ENCODE measurements around the gene GSTM4. TPM values are rescaled to one million over a fixed set of nuclear protein-coding genes. Genes with fewer than 3 reads are reported as not detected.

The GSTM4 gene
- polyA plus RNA-seq (2013), result 23.5 TPM

DNA sequence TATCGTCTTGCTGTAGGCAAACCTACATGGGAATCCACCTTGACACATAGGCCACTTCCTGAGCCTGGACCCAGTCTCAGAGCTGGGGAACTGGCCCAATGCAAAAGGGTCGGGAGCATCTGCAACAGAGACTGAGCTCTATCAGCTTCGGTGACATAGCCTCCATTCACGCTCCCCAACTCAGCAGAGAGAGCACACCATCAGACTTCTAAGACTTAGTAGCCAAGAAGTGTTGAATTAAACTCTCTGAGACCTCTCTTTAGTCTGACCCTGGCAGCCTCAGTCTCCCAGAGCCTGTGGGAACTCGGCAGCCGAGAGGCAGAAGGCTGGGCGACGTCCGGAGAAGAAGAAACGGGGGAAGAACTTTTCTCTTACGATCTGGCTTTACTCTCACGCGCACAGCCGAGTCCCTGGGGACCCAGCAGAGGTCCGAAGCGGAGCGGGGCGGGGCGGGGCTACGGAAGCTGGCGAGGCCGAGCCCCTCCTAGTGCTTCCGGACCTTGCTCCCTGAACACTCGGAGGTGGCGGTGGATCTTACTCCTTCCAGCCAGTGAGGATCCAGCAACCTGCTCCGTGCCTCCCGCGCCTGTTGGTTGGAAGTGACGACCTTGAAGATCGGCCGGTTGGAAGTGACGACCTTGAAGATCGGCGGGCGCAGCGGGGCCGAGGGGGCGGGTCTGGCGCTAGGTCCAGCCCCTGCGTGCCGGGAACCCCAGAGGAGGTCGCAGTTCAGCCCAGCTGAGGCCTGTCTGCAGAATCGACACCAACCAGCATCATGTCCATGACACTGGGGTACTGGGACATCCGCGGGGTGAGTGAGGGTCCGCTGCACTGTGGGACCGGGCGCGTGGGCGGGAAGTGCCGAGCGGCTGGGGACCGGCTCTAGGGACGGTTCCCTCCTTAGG, at the start of gene GSTM4:
Gene GSTM4, plus strand, starts transcription at position 485 of the 905 bp plus-strand sequence. Its CDS starts 291 bp downstream, at position 776.
- peaks cover 3 to 36% (median 26%) of the 10 kb centered on the region in 4 experiments for H3K4me1 ChIP-seq (ENCODE audit: control extremely low read depth in 1 of 4, control insufficient read depth in 4 of 4, insufficient read depth in 4 of 4, low read length in 3 of 4)
- under 1% methylated on average over 46 of the region's 54 CpGs for WGBS (ENCODE audit: insufficient coverage)
- POLR2A ChIA-PET, result interaction anchor here (0.6 kb wide), 1 partner anchor 332 kb away, joined by 3 read pairs; no protein-coding TSS in a partner anchor
- DNase-seq, result peak; percentile 53 to 68 (median 57)
- H3K27me3 ChIP-seq (replicated peaks in 2 of 5; ENCODE audit: control insufficient read depth in 4 of 5, insufficient read depth in 5 of 5, low read length in 4 of 5), result peaks cover 0 to 2% (median 0%) of the 10 kb centered on the region in 5 experiments
- H3K9me3 ChIP-seq (ENCODE audit: control extremely low read depth in 1 of 5, control insufficient read depth in 4 of 5, insufficient read depth in 2 of 5, low read depth in 1 of 5, low read length in 4 of 5), result no peaks in the 10 kb centered on the region
- H3K36me3 ChIP-seq (ENCODE audit: control insufficient read depth in 4 of 4, insufficient read depth in 4 of 4, low read length in 3 of 4), result peaks cover 0 to 19% (median 1%) of the 10 kb centered on the region in 4 experiments
- peak within 1 kb of the TSS; percentile 69 to 93 (median 84) for H3K4me3 ChIP-seq (ENCODE audit: control insufficient read depth in 1 of 7, extremely low read depth in 1 of 7, insufficient read depth in 4 of 7, low read depth in 2 of 7, low read length in 6 of 7)
- CTCF ChIA-PET, result interaction anchor here (1.2 to 15.1 kb wide), 6 partner anchors 12 to 328 kb away, joined by 4 to 233 read pairs (median 6); partner anchors contain the start of genes AHCYL1 and GSTM2
- peak within 1 kb of the TSS in 1 of 2 experiments; percentile 47 for H3K27ac ChIP-seq (ENCODE audit: insufficient read depth in 1 of 2, low read depth in 1 of 2, low read length in 2 of 2, poor library complexity in 1 of 2, severe bottlenecking in 2 of 2)

DNA sequence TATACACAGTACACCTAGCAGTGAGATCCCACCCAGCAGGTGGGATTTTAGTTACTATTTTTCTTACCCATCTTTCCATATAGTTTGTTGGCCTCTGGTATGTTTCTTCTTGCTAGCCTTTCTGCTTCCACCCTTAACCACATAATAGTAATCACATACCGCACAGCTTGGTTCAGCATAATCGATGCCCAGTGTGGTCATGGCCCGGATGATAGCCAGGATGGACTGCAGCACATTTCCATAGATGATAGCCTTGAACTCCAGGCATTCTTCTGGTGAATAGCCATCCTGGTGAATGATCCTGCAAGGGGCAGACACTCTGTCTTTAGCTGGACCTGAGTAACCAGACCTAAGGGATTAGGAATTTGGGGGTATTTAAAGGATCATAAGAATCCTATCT, 46.0 kb upstream of the GSTM4 start:
- ChIA-PET CTCF (interaction anchor here (1.4 to 9.5 kb wide), 3 partner anchors 10 to 31 kb away, joined by 3 to 90 read pairs (median 67); no protein-coding TSS in a partner anchor), POLR2A (no interaction called here)
- 100% methylated on average over 3 of the region's 3 CpGs for WGBS (ENCODE audit: insufficient coverage)

DNA sequence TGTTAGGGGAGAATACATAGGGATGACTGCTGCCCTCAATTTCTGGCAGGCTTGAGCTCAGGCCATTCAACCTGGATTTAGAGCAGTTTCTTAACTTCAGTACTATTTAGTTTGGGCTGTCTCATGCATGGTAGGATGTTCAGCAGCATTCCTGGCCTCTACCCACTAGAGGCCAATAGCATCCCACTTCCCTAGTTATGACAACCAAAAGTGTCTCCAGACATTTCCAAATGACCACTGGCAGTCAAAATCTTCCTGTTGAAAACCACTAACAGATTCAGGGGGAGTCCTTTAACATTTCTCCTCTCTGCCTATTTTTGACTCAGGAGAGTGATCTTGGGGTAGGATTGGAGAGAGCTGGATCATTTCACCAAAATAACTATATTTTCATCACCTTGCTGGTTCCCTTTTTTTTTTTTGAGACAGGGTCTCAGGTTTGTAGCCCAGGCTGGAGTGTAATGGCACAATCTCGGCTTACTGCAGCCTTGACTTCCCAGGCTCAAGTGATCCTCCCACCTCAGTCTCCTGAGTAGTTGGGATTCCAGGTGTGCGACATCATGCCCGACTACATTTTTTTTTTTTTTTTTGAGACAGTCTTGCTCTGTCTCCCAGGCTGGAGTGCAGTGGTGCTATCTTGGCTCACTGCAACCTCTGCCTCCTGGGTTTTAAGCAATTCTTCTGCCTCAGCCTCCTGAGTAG, 45.1 kb upstream of the GSTM4 start:
- Histone ChIP-seq H3K27ac (ENCODE audit: insufficient read depth in 1 of 2, low read depth in 1 of 2, low read length in 2 of 2, poor library complexity in 1 of 2, severe bottlenecking in 2 of 2) (no peak overlapping the region), H3K4me3 (ENCODE audit: control insufficient read depth in 1 of 7, extremely low read depth in 1 of 7, insufficient read depth in 4 of 7, low read depth in 2 of 7, low read length in 6 of 7) (no peak overlapping the region), H3K9me3 (ENCODE audit: control extremely low read depth in 1 of 5, control insufficient read depth in 4 of 5, insufficient read depth in 2 of 5, low read depth in 1 of 5, low read length in 4 of 5) (no peaks in the 10 kb centered on the region), H3K27me3 (replicated peaks in 2 of 5; ENCODE audit: control insufficient read depth in 4 of 5, insufficient read depth in 5 of 5, low read length in 4 of 5) (no peaks in the 10 kb centered on the region), H3K4me1 (ENCODE audit: control extremely low read depth in 1 of 4, control insufficient read depth in 4 of 4, insufficient read depth in 4 of 4, low read length in 3 of 4) (peaks cover 2 to 17% (median 7%) of the 10 kb centered on the region in 4 experiments), H3K36me3 (ENCODE audit: control insufficient read depth in 4 of 4, insufficient read depth in 4 of 4, low read length in 3 of 4) (peaks cover 0 to 2% (median 0%) of the 10 kb centered on the region in 4 experiments)
- ChIA-PET POLR2A (no interaction called here), CTCF (interaction anchor here (0.6 to 9.5 kb wide), 4 partner anchors 11 to 59 kb away, joined by 3 to 90 read pairs (median 35); no protein-coding TSS in a partner anchor)
- DNase-seq, result no peak
- WGBS (ENCODE audit: insufficient coverage), result 100% methylated on average over 1 of the region's 3 CpGs

More for the DNA sequence above, 46.0 kb upstream of the GSTM4 start:
- Histone ChIP-seq H3K27me3 (replicated peaks in 2 of 5; ENCODE audit: control insufficient read depth in 4 of 5, insufficient read depth in 5 of 5, low read length in 4 of 5) (no peaks in the 10 kb centered on the region), H3K4me1 (ENCODE audit: control extremely low read depth in 1 of 4, control insufficient read depth in 4 of 4, insufficient read depth in 4 of 4, low read length in 3 of 4) (peaks cover 0 to 8% (median under 1%) of the 10 kb centered on the region in 4 experiments), H3K36me3 (ENCODE audit: control insufficient read depth in 4 of 4, insufficient read depth in 4 of 4, low read length in 3 of 4) (peaks cover 0 to 3% (median 0%) of the 10 kb centered on the region in 4 experiments), H3K27ac (ENCODE audit: insufficient read depth in 1 of 2, low read depth in 1 of 2, low read length in 2 of 2, poor library complexity in 1 of 2, severe bottlenecking in 2 of 2) (no peak overlapping the region), H3K4me3 (ENCODE audit: control insufficient read depth in 1 of 7, extremely low read depth in 1 of 7, insufficient read depth in 4 of 7, low read depth in 2 of 7, low read length in 6 of 7) (no peak overlapping the region), H3K9me3 (ENCODE audit: control extremely low read depth in 1 of 5, control insufficient read depth in 4 of 5, insufficient read depth in 2 of 5, low read depth in 1 of 5, low read length in 4 of 5) (no peaks in the 10 kb centered on the region)
- no peak for DNase-seq

- DNase-seq, result no peak
- no peaks in the 10 kb centered on the region for H3K36me3 ChIP-seq (ENCODE audit: control insufficient read depth in 4 of 4, insufficient read depth in 4 of 4, low read length in 3 of 4)
- no peaks in the 10 kb centered on the region for H3K9me3 ChIP-seq (ENCODE audit: control extremely low read depth in 1 of 5, control insufficient read depth in 4 of 5, insufficient read depth in 2 of 5, low read depth in 1 of 5, low read length in 4 of 5)
- CTCF ChIA-PET, result interaction anchor here (1.0 to 9.5 kb wide), 5 partner anchors 12 to 31 kb away, joined by 3 to 90 read pairs (median 17); no protein-coding TSS in a partner anchor
- POLR2A ChIA-PET, result no interaction called here
- H3K4me3 ChIP-seq (ENCODE audit: control insufficient read depth in 1 of 7, extremely low read depth in 1 of 7, insufficient read depth in 4 of 7, low read depth in 2 of 7, low read length in 6 of 7), result no peak overlapping the region
- WGBS (ENCODE audit: insufficient coverage), result 97% methylated on average over 10 of the region's 13 CpGs
- H3K27ac ChIP-seq (ENCODE audit: insufficient read depth in 1 of 2, low read depth in 1 of 2, low read length in 2 of 2, poor library complexity in 1 of 2, severe bottlenecking in 2 of 2), result no peak overlapping the region
- H3K27me3 ChIP-seq (replicated peaks in 2 of 5; ENCODE audit: control insufficient read depth in 4 of 5, insufficient read depth in 5 of 5, low read length in 4 of 5), result no peaks in the 10 kb centered on the region
- peaks cover 8 to 23% (median 13%) of the 10 kb centered on the region in 4 experiments for H3K4me1 ChIP-seq (ENCODE audit: control extremely low read depth in 1 of 4, control insufficient read depth in 4 of 4, insufficient read depth in 4 of 4, low read length in 3 of 4)
Measured at GRCh38 chr1:109611308-109611990, 44.5 kb upstream of the GSTM4 start.

GRCh38 chr1:109613361-109614147, 42.3 kb upstream of the GSTM4 start:
- CTCF ChIA-PET, result interaction anchor here (0.7 to 9.5 kb wide), 8 partner anchors 8 to 64 kb away, joined by 3 to 90 read pairs (median 12); no protein-coding TSS in a partner anchor
- no peak overlapping the region for H3K4me3 ChIP-seq (ENCODE audit: control insufficient read depth in 1 of 7, extremely low read depth in 1 of 7, insufficient read depth in 4 of 7, low read depth in 2 of 7, low read length in 6 of 7)
- no peak overlapping the region for H3K27ac ChIP-seq (ENCODE audit: insufficient read depth in 1 of 2, low read depth in 1 of 2, low read length in 2 of 2, poor library complexity in 1 of 2, severe bottlenecking in 2 of 2)
- H3K36me3 ChIP-seq (ENCODE audit: control insufficient read depth in 4 of 4, insufficient read depth in 4 of 4, low read length in 3 of 4), result no peaks in the 10 kb centered on the region
- peaks cover 14 to 40% (median 30%) of the 10 kb centered on the region in 4 experiments for H3K4me1 ChIP-seq (ENCODE audit: control extremely low read depth in 1 of 4, control insufficient read depth in 4 of 4, insufficient read depth in 4 of 4, low read length in 3 of 4)
- WGBS (ENCODE audit: insufficient coverage), result 91% methylated on average over 6 of the region's 7 CpGs
- no peaks in the 10 kb centered on the region for H3K27me3 ChIP-seq (replicated peaks in 2 of 5; ENCODE audit: control insufficient read depth in 4 of 5, insufficient read depth in 5 of 5, low read length in 4 of 5)
- H3K9me3 ChIP-seq (ENCODE audit: control extremely low read depth in 1 of 5, control insufficient read depth in 4 of 5, insufficient read depth in 2 of 5, low read depth in 1 of 5, low read length in 4 of 5), result no peaks in the 10 kb centered on the region
- POLR2A ChIA-PET, result no interaction called here
- DNase-seq, result no peak

- Histone ChIP-seq H3K4me1 (ENCODE audit: control extremely low read depth in 1 of 4, control insufficient read depth in 4 of 4, insufficient read depth in 4 of 4, low read length in 3 of 4) (peaks cover 33 to 50% (median 43%) of the 10 kb centered on the region in 4 experiments), H3K4me3 (ENCODE audit: control insufficient read depth in 1 of 7, extremely low read depth in 1 of 7, insufficient read depth in 4 of 7, low read depth in 2 of 7, low read length in 6 of 7) (peak overlapping the region in 2 of 7 experiments; percentile 32 to 42), H3K36me3 (ENCODE audit: control insufficient read depth in 4 of 4, insufficient read depth in 4 of 4, low read length in 3 of 4) (no peaks in the 10 kb centered on the region), H3K9me3 (ENCODE audit: control extremely low read depth in 1 of 5, control insufficient read depth in 4 of 5, insufficient read depth in 2 of 5, low read depth in 1 of 5, low read length in 4 of 5) (no peaks in the 10 kb centered on the region), H3K27me3 (replicated peaks in 2 of 5; ENCODE audit: control insufficient read depth in 4 of 5, insufficient read depth in 5 of 5, low read length in 4 of 5) (no peaks in the 10 kb centered on the region), H3K27ac (ENCODE audit: insufficient read depth in 1 of 2, low read depth in 1 of 2, low read length in 2 of 2, poor library complexity in 1 of 2, severe bottlenecking in 2 of 2) (peak overlapping the region; percentile 62 to 66)
- POLR2A ChIA-PET, result interaction anchor here (1.0 to 1.2 kb wide), 3 partner anchors 11 to 67 kb away, joined by 3 to 4 read pairs (median 4); partner anchors contain the start of gene GNAI3
- CTCF ChIA-PET, result interaction anchor here (0.9 to 9.5 kb wide), 7 partner anchors 11 to 25 kb away, joined by 3 to 90 read pairs (median 12); no protein-coding TSS in a partner anchor
- 0% methylated on average over 2 of the region's 3 CpGs for WGBS (ENCODE audit: insufficient coverage)
- DNase-seq, result peak; percentile 79 to 92 (median 92)
Measured at GRCh38 chr1:109615879-109616278, 40.0 kb upstream of the GSTM4 start.

All from common myeloid progenitor, CD34-positive (primary cell).